ENCODE measurements around the gene HRCT1.
"Not testable (repeated sequence)": the region's sequence is repeated elsewhere in the genome, so short reads cannot be mapped to it uniquely, and the experiment has no call there.

HRCT1 gene

DNA sequence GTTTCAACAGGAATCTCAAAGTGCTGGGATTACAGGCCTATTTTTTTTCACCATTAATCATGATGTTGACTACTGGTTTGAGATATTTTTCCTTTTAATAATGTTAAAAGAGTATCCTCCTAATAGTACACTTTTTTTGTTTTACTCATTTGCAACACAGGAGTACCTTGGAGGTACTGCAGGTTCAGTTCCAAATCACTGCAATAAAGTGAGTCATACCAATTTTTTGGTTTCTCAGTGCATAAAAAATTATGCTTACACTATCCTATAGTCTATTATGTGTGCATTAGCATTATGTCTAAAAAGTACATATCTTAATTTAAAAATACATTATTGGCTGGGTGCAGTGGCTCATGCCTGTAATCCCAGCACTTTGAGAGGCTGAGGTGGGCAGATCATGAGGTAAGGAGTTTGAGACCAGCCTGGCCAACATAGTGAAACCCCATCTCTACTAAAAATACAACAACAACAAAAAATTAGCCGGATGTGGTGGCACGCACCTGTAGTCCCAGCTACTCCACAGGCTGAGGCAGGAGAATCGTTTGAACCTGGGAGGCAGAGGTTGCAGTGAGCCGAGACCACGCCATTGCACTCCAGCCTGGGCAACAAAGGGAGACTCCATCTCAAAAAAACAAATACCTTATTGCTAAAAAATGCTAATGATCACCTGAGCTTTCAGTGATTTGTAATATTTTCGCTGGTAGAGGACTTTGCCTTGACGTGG, 8.5 kb upstream of the HRCT1 start:
- not testable (repeated sequence) for DNase-seq (ENCODE audit: low spot score)

GRCh38 chr9:35898337-35898736, 7.7 kb upstream of the HRCT1 start:
- no peak for DNase-seq (ENCODE audit: low spot score)

DNA sequence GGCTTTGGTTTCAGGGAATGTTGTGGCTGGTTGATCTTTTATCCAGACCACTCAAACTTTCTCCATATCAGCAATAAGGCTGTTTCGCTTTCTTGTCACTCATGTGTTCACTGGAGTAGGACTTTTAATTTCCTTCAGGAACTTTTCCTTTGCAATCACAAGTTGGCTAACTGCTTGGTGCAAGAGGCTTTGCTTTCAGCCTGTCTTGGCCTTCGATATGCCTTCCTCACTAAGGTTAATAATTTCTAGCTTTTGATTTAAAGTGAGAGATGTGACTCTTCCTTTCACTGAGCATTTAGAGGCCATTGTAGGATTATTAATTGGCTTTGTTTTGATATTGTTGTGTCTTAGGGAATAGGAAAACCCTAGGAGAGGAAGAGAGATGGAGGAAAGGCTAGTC, 7.0 kb upstream of the HRCT1 start:
- DNase-seq (ENCODE audit: low spot score): no peak

DNA sequence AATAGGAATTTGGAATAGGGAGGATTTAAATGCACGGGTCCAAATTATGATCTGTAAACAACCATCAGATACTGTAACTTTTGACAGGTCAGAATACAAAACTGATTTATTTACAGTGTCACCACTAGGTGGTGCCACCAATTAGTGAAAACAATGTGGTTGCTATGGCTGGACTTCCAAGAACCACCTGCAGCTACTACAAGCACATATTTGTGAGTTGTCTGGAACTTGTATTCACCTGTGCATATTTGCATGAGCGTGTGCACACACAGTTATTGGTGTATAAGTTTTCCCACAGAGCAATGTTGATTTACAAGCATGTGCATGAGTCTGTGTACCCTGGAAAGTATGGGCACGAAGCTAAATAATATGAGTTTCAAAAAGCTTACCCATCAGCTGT, 3.0 kb upstream of the HRCT1 start:
- peak; percentile 53 for DNase-seq (ENCODE audit: low spot score)

- DNase-seq (ENCODE audit: low spot score): no peak
These were observed 1.7 kb upstream of the HRCT1 start for GRCh38 chr9:35904338-35904737.

DNA sequence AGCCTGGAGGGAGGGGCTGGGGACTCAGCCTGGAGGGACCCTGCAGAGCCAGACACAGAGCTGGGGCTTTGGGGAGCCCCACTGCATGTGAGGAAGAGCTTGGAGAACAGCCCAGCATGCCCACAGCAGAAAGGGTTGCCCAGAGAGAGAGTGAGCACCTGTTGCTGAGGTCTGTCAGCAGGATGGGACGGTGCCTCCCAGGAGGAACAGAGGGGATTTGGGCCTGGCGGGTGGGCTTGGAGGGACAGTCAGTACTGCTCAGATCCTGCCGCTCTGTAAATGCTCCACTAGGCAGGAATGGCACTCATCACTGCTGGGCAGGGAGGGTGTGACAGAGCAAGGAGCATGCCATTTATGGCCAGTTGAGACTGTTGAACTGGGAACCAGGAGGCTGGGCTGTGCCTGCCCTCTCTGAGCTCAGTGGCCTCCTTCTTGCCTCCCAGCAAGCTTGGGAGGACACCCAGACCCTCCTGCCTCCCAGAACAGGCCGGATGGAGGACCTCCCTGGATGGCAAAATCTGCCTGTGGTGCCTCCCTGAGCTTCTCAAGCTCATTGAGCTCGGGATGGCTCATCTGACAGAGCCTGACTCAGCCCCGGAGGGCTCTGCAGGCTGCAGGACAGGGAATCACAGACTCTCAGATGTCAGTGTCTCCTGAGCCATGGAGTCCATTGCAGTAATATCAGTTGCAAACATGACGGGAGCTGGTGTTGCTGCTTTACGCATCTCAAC, 786 bp upstream of the HRCT1 start:
- DNase-seq (ENCODE audit: low spot score): no peak

GRCh38 chr9:35906923-35907699, 1.1 kb downstream of the HRCT1 start:
- DNase-seq (ENCODE audit: low spot score): no peak

DNA sequence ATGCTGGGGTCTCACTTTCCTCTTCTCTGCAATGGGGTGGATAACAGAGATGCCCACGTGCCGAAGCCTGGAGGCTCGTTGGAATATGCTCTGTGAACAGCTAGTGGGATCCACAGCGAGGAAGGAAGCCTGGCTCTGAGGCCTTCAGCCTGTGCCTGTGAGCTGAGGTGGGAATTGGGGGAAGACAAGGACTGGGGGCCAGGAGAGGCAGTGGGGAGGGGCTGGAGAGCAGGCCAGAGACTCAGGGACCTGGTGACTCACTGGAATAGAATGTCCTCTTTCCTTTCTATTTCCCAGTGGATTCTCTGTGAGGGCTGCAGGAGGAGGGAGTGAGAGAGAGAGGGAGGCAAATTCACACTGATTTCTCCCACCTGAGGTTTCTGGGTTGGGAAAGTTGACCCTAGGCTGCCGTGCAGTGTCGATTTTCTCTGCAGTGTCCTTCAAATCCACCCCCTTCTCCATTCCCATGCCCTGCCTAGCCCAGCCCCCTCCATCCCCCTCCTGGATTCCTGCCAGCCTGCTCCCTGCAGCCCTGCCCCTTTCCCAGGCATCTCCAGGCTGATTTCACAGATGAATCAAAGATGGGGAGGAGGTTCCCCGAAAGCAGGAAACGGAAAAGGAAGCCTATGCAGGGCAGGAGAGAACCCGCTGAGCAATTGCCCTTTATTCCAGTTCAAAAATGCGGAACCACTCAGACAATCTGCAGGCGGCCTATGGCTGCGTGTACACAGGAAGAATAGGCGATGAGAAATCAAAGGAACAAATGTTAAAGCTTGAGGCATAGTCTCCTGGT, 1.9 kb downstream of the HRCT1 start:
- DNase-seq (ENCODE audit: low spot score): no peak

GRCh38 chr9:35908504-35909125, 2.6 kb downstream of the HRCT1 start:
- no peak for DNase-seq (ENCODE audit: low spot score)

DNA sequence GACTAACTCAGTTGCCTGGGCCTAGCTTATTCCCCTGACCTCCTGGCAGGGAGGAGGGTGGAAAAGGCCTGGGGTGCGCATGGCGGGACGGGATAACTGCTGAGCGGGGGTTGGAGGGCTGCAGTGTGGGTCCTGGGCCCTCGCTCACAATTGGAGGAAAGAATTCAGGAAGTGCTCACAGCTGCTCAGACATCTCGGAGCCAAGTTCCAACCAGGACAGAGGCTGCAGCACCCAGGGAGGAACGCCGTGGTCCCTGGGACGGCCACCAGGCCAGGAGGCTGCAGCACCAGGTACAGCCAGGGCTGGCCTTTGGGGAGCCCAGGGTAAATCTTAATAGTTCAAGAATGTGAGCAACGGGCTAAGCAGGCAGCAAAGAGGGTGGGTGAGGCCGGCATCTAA, 3.3 kb downstream of the HRCT1 start, which contains the start of gene SPAAR:
Gene SPAAR, plus strand, starts transcription at position 217 of the 400 bp plus-strand sequence. CDS start 974 bp downstream, outside the sequence.
- no peak for DNase-seq (ENCODE audit: low spot score)

GRCh38 chr9:35909687-35910612, 3.9 kb downstream of the HRCT1 start:
- DNase-seq (ENCODE audit: low spot score): no peak

- DNase-seq (ENCODE audit: low spot score): peak; percentile 12
These were observed 4.8 kb downstream of the HRCT1 start for GRCh38 chr9:35910613-35911359.

GRCh38 chr9:35911690-35912089, 5.7 kb downstream of the HRCT1 start:
- no peak for DNase-seq (ENCODE audit: low spot score)

- DNase-seq (ENCODE audit: low spot score): no peak
These were observed 6.9 kb downstream of the HRCT1 start for GRCh38 chr9:35912791-35913400.

GRCh38 chr9:35913429-35913828, 7.4 kb downstream of the HRCT1 start:
- not testable (repeated sequence) for DNase-seq (ENCODE audit: low spot score)

DNA sequence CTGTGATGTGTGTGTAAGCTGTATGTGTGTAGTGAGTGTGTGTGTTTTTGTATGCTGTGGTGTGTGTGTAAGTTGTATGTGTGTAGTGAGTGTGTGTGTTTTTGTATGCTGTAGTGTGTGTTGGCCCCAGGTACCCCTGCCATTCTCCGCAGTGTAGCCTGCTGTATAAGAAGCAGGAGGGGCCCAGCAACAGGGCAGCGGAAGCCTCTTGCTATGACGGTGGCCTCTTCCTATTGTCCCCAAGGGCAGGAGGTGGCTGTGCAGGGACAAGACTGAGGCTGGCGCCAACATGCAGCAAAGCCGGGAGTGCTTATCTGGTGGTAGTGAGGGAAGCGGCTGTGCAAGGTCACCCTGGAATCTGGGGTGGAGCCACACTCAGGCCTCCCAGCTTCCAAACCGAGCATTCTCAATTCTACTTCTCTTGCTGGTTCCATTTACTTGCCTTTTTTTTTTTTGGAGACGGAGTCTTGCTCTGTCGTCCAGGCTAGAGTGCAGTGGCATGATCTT, 8.4 kb downstream of the HRCT1 start:
- no peak for DNase-seq (ENCODE audit: low spot score)

GRCh38 chr9:35915681-35916294, 9.8 kb downstream of the HRCT1 start:
- no peak for DNase-seq (ENCODE audit: low spot score)

GRCh38 chr9:35917261-35917660, 11.3 kb downstream of the HRCT1 start:
- DNase-seq (ENCODE audit: low spot score): no peak

All from hematopoietic multipotent progenitor cell treated with erythropoietin and hydrocortisone succinate and interleukin-3 and kit ligand, for 17 days (in vitro differentiated cells).